Stimulated activated CD8-positive, alpha-beta memory T cell treated with anti-CD3 and anti-CD28 coated beads, Interleukin-12 subunit alpha, Interleukin-12 subunit beta, amount 100 ng/mL, for 4 hours (primary cell): ENCODE data around the gene SLC38A10.

ENCODE experiments used
- DNase-seq: peaks from one replicate; pipeline ENCODE4 v3.0.0-alpha.2; 2020; ENCODE audit warnings: low read depth

SLC38A10 gene

DNA sequence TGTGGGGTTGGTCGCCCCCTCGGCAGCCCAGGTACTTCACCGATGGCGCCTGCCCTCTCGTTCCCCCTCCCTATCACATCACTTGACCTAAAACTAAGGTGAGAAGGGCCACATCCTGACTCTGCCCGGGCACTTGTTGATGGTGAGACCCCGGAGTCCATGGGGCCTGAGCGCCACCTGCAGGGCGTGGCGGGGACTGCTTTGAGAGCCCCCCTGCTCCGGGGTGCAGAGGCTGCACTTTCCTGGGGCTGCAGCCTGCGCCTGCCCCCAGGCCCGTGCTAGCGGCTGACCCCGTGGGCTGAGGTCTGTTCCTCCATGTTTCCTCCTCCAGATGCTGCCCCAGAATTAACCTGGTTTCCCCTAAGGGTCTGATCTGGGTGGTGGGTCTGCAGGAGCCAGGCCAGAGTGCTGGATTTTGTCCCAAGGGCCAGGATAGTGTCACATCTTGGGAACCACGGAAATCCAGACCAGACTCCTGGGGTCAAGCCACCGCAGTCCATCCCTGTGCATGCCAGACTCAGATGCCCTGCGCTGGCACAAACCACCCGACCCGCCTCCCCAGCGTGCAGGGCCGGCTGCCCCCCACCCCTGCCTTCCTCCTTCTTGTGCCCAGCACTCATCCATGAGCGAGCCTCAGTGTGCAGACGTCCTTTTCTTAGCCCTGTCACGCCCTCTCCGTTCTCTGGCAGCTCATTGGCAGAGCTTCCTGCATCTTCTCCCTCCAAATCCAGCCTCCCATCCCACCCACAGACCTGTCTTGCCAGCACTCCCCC lies 53.3 kb downstream of the SLC38A10 start:
- peak; percentile 50 for DNase-seq

DNA sequence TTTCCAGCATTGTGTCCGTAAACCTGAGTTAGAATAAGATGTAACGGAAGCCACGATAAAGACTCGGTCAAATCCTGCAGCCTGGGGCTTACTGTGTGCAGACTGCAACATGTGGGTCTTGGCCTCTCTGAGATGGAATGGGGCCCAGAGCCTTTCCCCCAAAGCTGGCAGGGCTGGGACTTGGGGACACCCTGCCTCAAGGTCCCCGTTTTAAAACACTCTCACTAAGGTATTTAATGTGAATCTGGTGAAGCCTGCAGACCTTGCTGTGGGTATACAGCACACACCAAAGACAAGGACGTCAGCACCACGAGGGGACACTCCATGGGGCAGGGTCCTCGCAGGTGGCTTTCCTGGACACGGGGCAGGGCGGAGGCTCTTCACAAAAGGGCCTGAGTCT lies 53.9 kb downstream of the SLC38A10 start:
- no peak for DNase-seq

DNA sequence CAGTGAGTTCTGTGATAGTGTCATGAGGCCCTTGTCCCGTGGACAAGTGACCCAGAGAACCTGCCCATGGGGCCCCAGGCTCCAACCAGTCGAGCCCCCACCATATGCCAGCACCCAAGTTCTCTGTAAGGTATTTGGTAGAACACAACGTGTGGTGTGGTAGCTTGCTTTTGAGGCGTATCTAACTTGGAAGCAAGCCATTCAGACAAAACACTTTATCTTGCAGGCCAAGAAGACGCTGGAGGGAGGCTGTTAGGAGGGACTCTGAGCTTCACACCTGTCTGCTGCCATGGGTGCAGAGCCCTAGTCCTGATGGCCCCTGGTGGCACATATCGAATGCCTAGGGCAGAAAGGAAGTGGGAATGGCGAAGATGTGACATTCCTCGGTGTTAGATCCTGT lies 54.3 kb downstream of the SLC38A10 start:
- DNase-seq, result no peak

DNA sequence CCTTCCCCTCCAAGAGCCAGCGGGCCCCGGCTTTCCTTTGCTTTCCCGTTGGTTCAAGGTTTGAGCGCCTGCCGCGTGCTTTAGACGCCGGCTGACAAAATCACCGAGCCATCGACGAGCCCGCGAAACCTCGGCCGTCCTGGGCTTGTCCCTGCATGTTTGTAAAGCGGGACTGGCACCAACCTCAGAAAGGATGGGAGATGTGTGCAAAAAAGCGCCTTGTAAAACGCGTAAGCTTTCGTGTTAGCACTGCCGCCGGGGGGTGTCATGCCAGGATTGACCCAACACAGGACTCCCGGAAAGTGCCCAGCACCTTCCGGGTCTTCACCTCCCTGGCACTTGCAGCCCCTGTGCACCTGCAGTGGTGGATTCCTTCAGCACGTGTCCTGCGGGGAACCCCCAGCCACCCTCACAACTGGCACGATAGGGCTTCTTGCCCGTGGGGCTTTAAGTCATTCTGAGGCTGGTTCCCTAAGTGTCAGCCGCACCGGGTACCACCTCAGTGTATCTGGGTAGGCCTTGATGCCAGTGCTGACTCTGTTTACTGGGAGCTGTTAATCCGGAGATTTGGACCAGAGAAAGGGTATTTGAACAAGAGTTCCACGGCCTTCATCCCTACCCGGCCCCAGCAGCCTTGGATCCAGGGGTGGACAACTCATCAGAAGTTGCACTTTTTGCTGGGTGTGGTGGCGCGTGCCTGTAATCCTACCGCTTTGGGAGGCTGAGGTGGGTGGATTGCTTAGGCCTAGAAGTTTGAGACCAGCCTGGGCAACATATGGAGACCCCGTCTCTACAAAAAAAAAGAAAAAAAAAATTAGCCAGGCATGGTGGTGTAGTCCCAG lies 55.2 kb downstream of the SLC38A10 start:
- peak; percentile 23 for DNase-seq

DNA sequence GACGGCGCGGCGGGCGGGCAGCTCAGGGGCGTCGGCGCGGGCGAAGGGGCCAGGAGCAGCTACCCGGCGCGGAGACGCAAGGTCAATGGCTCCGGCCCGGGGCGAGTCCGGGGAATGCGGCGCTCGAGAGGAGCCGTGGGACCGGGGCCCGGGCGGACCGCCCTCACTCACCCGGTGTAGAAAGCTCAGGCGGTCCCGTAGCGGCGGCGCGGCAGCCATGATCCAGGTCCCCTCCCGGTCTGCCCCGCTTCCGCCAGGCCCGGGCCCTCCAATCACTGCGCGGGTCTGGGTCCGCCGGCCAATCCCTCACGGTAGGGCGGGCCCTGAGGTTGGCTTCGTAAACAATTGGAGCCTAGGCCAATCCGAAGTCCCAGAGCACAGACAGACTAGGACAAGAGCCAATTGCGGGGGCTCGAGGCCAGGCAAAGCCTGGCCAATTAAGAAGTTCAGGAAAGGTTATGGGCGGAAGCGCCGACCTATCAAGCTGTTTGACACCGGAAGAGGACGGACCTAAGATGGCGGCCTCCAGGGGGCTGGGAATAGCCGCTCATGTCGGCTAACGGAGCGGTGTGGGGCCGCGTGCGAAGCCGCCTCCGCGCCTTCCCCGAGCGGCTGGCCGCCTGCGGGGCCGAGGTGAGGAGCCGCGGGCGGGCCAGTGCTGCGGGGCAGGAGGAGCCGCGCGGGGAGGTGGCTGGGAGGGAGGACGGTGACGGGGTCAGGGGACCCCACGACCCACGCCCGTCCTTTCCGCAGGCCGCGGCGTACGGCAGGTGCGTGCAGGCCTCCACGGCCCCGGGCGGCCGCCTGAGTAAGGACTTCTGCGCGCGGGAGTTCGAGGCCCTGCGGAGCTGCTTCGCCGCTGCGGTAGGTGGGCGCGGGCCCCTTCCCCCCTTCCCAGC lies 56.0 kb downstream of the SLC38A10 start, which contains the start of the genes NDUFAF8 and TEPSIN:
NDUFAF8 (plus strand) TSS at position 504 of the 899 bp plus-strand sequence; CDS start at position 550, 46 bp downstream.
TEPSIN (minus strand) TSS at position 241 of the 899 bp plus-strand sequence; CDS start at position 219, 22 bp downstream.
- DNase-seq, result peak; percentile 90

DNA sequence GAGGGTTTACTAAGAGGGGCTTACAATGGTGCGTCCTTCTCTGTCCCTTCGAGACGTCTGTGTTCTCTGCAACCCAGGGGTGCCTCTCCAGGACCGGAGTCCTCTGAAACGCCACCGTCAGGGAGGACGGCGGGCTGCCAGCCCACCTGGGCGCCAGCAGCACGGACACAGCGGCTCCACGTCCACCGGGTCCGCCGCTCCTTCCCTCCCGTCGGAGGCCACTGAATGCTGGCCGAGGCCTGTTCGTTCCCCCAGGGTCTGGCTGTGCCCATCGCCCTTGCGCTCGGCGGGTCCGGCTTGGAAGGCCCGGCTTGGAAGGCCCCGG lies 56.7 kb downstream of the SLC38A10 start:
- DNase-seq, result no peak

DNA sequence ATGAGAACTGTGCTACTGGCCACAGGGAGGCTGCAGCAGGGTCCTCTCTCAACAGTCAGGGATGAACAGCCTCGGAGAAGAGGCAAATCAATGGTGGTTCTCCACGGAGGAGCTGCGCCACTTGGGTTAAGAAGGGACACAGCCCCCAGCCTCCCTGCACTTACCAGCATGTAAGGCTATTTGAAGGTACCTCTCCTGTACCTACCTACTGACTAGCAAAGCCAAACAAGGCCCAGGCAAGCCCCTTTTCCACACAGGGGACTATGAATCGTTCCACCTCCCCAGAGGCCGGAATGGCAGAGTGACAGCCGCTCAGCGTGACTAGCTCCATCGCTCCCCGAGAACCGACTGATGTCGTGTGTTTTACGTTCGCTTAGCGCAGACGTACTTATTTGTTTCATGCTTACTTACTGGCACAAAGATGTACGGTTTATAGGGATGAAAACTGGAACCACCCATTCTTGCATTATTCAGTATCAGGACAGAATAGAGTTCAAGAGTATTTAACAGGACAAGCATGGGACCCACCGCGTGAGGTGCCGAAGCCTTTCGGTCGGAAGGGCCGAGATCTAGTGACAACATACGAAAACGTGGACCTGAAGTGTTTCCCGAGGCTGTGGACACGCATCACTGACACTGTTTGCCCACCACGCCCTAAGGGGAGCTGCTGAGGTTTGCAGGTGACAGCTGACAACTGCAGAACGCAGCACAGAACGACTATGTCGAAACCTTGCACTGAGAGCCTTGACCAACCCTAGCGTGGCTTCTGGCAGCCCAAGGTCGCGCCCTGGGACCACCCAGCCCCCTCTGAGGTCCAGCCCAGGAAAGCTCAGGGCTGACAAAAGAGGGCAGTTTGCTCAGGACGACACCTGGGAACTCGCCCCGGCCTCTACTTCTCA lies 57.3 kb downstream of the SLC38A10 start:
- DNase-seq, result no peak

DNA sequence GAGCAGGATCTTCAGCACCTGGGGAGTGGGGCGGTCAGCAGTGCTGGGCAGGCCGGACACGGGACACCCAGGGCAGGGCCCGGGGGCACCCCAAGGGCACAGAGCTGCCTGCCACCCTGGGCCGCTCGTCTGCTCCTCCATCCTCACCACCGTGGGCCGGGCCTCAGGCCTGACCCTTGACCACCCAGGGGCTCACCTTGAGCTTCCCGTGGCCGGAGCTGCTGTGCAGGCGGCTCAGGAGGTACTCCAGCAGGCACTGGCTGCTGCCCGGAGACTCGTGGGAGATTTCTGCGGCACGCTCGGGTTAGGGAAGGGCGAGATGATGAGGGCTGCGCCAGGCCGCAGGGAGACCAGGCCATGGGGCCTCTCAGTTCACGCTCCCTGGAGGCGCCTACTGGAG lies 58.3 kb downstream of the SLC38A10 start:
- DNase-seq, result no peak

DNA sequence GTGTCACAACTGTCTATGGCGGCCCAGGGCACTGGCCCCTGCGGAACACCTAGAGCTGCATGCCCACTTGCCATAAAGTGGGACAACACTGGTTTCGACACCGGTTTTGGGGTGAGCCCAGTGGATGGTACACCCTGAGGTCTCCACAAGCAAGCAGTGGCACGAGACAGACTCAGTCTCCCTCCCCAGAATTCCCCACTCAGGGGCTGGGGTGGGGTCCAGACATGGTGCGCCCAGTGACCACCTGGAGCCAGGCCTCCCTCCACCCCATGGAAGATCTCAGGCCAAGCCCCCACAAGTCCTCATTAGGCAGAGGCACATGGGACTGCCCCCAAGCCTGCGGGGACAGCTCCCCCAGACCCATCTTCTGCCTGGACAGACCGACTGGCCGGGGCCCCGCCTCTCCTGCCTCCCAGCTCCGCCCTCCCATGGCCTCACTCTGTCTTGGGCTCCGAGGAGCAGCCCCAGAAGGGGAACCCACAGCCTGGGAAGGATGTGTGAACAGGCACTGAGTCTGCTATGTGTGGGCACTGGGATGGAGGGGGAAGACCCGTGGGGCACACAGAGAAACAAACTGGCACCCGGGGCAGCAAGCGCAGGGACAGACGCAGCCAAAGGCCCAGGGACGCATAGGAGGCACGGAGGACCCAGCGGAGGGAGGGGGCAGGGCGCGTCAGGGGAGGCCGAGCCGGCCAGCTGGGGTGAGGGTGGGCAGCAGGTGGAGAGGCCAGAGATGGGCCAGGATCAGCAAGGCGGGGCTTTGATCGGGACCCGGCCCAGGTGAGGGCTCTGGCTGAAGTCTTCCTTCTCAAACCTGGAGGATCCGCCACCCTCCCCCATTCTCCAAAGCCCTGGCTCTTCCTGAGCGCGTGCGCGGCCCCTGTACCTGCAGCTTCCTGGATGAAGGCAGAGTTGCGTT lies 59.0 kb downstream of the SLC38A10 start:
- DNase-seq, result no peak

DNA sequence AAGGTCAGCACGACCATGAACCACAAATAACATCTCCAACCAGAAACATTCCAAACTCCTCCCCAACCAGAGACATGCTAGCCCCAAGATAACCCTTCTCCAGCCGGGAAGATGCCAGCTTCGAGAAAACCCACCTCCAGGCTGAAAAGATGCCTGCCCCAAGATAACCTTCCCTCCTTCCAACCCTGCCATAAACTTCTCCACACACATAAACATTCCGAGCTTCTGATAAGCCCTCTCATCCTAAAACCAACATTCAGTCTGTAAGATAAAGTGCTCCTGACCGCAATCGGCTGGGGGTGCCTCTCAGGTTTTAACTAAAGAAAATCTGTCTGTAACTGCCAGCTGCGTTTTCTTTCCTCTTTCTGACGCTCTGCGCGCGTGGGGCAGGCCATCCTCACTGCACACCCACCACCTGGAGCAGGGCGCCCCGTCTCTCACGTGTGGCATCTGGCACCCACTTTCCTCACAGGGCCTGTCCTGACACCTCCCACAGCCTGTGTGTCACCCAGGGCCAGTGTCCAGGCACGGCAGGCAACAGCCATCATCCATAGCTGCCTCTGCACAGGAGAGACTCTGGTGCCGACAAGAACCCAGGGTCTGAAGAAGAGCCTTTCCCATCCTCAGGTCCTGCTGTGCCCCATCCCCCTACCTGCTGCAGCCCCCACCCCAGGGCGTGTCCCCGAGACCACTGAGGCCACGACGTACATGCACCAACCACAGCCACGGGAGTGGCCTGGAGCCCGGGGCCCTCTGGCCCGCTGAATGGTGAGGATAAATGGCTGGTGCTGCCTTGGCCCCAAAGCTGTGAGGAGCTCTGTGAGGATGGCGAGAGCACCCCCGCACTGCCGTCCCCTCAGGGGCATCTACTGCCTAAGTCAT lies 59.9 kb downstream of the SLC38A10 start:
- DNase-seq, result no peak

DNA sequence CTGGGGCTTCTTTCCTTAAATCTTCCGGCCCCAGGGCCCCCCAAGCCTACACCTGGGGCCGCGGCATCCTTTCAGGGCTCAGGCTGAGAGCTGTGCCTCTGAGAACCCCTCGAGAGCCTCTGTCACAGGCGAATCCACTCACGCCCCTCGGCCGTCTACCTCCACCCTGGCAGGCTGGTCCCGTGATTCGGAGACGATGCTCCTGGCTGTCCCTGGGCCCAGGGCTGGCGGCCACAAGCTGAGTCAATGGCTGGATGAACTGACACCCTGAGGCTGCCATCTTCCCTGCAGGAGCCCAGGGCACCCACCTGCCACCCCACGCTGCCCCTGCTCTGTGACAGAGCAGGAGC lies 60.6 kb downstream of the SLC38A10 start:
- no peak for DNase-seq

DNA sequence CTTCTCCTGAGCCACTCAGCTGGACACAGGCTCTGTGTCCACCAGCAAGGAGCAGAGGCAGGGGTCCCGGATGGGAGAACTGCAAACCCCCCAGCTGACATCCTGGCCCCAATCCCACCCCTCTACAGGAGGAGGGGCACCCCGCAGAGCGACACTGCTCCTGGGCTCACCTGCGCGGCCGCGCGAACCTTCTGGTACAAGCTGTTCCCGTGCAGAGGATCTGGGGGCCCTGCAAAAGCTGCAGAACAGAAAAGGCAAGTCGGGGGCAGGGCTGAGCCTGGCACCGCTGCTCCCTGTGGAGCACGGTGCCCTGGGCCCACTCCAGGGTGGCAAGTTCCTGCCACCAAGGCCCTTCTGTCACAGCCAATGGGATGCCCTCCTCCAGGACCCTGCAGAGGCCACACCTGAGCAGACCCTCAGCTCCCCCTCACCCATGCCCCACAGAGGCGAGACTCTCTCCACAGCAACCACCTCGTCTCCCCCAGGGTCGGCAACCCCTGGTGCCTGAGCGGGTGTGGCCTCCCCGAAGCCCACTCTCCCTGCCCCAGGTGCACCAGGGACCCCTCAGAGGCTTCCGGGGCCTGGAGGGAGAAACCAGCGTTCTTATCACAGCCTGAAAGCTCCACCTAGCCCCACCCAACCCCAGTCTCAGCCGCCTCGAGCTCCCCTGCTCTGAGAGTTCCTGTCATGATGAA lies 61.1 kb downstream of the SLC38A10 start:
- no peak for DNase-seq

DNA sequence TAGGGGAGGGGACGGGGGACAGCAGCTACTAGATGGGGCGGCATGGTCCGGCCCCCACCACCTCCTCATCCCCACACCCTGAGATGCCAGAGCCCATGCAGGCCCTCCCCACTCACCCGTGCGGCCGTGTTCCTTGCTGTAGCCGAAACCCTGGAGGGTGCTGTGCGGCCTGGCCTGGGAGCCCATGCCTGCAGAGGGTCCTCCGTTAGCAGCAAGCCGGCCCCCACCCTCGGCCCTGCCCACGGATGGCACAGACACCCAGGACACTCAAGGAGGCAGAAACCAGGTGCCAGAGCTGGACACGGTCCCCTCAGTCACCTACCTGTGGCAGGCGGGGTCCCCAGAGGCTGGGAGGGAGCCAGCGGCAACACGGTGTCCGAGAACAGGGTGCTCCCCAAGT lies 61.8 kb downstream of the SLC38A10 start:
- no peak for DNase-seq

DNA sequence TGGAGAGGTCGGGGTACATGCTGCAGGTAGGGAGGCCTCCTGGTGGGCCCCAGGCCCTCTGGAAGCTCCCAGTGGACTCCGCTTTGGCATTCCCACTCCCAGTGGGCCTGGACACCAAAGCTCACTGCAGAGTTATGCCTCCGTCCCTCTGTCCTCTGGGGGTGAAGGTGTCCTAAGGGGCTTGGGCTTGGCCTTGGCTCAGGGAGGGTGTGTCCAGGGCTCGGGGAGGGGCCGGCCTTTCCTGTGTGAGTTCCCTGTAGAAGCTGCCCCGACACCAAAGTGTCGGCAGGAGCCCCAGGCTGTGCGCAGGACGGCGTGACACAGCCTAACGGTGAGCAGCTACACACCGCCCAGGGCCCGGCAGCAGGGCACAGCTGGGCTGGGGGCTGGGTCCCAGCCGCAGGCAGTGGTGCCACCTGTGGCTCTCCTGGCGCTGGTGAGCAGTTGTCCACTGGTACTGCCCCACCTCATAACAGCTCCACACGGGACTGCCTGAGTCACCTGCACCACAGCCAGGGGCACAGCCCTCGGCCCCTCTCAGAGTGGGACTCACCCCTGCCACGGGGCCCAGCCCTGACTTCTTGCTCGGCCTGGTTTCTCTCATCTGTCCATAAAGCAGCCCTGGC lies 62.4 kb downstream of the SLC38A10 start:
- DNase-seq, result no peak

DNA sequence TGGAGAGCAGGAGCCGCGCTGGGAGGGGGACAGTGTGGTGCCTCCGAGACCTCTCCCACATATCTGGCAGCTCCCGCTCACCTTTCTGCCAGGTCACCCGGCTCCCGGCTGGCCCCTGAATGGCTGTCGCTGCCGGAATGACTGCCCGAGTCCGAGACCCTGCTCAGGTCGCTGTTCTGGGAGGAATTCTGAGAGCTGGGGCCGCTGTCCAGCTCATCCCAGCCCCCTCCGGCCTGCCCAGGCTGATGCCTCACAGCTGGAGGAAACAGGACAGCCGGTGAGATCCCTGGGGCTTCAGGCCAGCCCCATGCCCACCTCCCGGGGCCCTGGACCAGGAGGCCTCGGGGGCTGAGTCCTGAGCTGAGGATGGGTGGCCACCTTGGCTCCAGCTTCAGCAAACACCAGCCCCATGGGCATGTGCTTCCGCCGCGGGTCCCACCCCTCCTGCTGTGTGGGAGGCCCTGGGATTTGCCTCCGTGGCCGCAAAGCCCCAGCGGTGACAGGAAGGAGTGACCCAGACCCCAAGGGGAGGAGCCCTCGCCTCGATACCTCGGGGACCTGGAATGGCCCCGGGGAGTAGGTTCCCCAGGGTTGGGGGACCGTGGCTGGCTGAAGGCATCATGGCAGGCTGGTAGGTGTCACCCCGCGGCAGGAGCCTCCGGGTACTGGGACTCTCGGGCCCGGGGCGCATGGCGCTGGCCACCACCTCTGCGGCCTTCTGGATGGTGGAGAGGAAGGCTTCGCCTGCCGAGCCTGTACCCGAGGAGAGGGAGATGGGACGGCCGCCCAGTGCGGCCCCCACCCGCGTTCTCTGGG lies 63.1 kb downstream of the SLC38A10 start:
- no peak for DNase-seq

DNA sequence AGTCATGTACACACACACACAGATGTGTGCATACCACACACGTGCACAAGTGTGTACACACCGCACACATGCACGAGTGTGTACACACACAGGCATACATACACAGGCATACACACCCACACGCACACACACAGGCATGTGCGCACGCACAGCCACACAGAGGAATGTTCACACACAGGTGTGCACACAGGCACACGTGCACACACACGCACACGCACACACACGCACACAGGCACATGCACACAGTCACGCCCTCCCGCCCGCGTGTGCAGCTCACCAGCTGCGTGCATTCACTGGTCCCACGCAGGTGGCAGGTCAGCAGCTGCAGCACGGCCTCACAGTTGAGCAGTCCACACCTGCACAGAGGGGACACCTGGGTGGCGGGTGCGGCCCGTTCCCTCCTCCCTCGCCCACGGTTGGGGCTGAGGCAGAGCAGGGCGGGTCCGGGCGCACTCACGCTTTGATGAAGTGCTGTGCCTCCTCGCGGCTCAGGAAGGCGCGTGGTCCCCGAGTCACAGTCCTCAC lies 63.9 kb downstream of the SLC38A10 start:
- no peak for DNase-seq
